K562 (cell line): ENCODE measurements around the gene RARRES2. TPM values are rescaled to one million over a fixed set of nuclear protein-coding genes. Genes with fewer than 3 reads are reported as not detected.
"Not testable (repeated sequence)": the region's sequence is repeated elsewhere in the genome, so short reads cannot be mapped to it uniquely, and the experiment has no call there.

Source experiments
- ATAC-seq: fragments of 200-7000 bp; cut with Tn5 transposase; 3 replicates; pipeline ENCODE4 v1.9.1; 2020; ENCODE audit warnings: moderate library complexity
- BruUV-seq: library from RNA; stranded (reverse); fragments of 400-500 nt; replicated peaks from 2 replicates; lab custom pipeline; 2021; lab: Mats Ljungman, UMichigan
- CTCF ChIA-PET: fragments of 300-600 bp; formaldehyde crosslinking; extraction: SDS; loops from one replicate; lab custom pipeline; 2021; ENCODE audit warnings: low intra/inter-chr PET ratio; lab: Yijun Ruan, JAX
- POLR2A ChIA-PET: fragments of 300-600, 350-650 bp; sonication (Branson Sonifier 250); formaldehyde crosslinking; extraction: SDS; loops from one replicate; lab custom pipeline; 2021; ENCODE audit warnings: antibody characterized with exemption, inconsistent platforms; lab: Yijun Ruan, JAX
- DNase-seq, 4 experiments: peaks; one replicate each; pipeline versions ENCODE4 v3.0.0 to v3.0.0-alpha.2; 2011 to 2018; ENCODE audit warnings: low spot score in 3 of 4, mixed read lengths in 3 of 4; ENCODE audit errors: extremely low read depth in 1 of 4
- FAIRE-seq: peaks from 2 replicates; lab custom pipeline; 2011; peaks lifted over from hg19 to GRCh38; lab: Jason Lieb, UNC
- H2AFZ ChIP-seq: 2 replicates; pipeline ENCODE4 v1.6.0; 2011; ENCODE audit warnings: low read depth, low read length, control low read depth, inconsistent platforms
- H3K27ac ChIP-seq: fragments of 200-600 bp; 3 replicates; pipeline ENCODE4 v1.8.0; 2011; ENCODE audit warnings: low read depth, mild to moderate bottlenecking, control low read depth, inconsistent platforms, low read length, moderate library complexity, mixed read lengths; ENCODE audit errors: extremely low read depth
- H3K27me3 ChIP-seq, 2 experiments: fragments of 300-600 bp in 1 of 2; 2 replicates in 1 of 2; 3 replicates in 1 of 2; pipeline versions ENCODE4 v1.6.0 to v1.8.0; 2011; ENCODE audit warnings: inconsistent platforms in 2 of 2, low read length in 2 of 2, mild to moderate bottlenecking in 1 of 2, mixed read lengths in 1 of 2, moderate library complexity in 1 of 2; ENCODE audit not compliant: control insufficient read depth in 2 of 2, insufficient read depth in 2 of 2
- H3K36me3 ChIP-seq: fragments of 300-600 bp; 3 replicates; pipeline ENCODE4 v1.8.0; 2011; ENCODE audit warnings: mild to moderate bottlenecking, low read length, inconsistent platforms; ENCODE audit not compliant: control insufficient read depth, insufficient read depth
- H3K4me1 ChIP-seq, 2 experiments: fragments of 200-600 bp in 1 of 2; replicated peaks in 1 of 2; 2 replicates in 1 of 2; 3 replicates in 1 of 2; pipeline versions ENCODE4 v1.5.1 to v1.8.0; 2011; ENCODE audit warnings: inconsistent platforms in 2 of 2, low read length in 2 of 2, mild to moderate bottlenecking in 1 of 2, mixed read lengths in 1 of 2, moderate library complexity in 1 of 2; ENCODE audit not compliant: control insufficient read depth in 2 of 2, insufficient read depth in 2 of 2
- H3K4me2 ChIP-seq: 2 replicates; pipeline ENCODE4 v1.6.1; 2011; ENCODE audit warnings: low read length, control low read depth, inconsistent platforms, mixed read lengths; ENCODE audit not compliant: insufficient read depth
- H3K4me3 ChIP-seq: fragments of 200-600 bp; sonication (generic), shearing (Covaris generic); 2 replicates; pipeline ENCODE4 v1.5.1; 2016; ENCODE audit warnings: control low read depth, inconsistent platforms
- H3K79me2 ChIP-seq: fragments of 200-600 bp; 3 replicates; pipeline ENCODE4 v1.8.0; 2011; ENCODE audit warnings: low read length, inconsistent platforms; ENCODE audit not compliant: control insufficient read depth, insufficient read depth
- H3K9ac ChIP-seq, 2 experiments: 2 replicates each; pipeline versions ENCODE4 v1.6.0 to v1.6.1; 2011; ENCODE audit warnings: low read depth in 2 of 2, low read length in 2 of 2, control low read depth in 1 of 2, inconsistent platforms in 1 of 2, mild to moderate bottlenecking in 1 of 2, mixed read lengths in 1 of 2; ENCODE audit not compliant: insufficient read depth in 1 of 2
- H3K9me1 ChIP-seq: one replicate; pipeline ENCODE4 v1.6.0; 2011; ENCODE audit warnings: inconsistent platforms, mild to moderate bottlenecking, low read length, moderate library complexity; ENCODE audit not compliant: control insufficient read depth, insufficient read depth
- H3K9me3 ChIP-seq: replicated peaks from 2 replicates; pipeline ENCODE4 v1.5.1; 2011; ENCODE audit warnings: low read depth, low read length, inconsistent platforms; ENCODE audit not compliant: control insufficient read depth, insufficient read depth
- H4K20me1 ChIP-seq: replicated peaks from 2 replicates; pipeline ENCODE4 v1.6.1; 2011; ENCODE audit warnings: low read length, inconsistent platforms, mixed read lengths; ENCODE audit not compliant: control insufficient read depth, insufficient read depth
- CTBP1 ChIP-seq: fragments of 450-650 bp; IDR thresholded peaks from 2 replicates; pipeline ENCODE4 v1.6.1; 2016; ENCODE audit warnings: borderline replicate concordance
- HSF4 ChIP-seq: fragments of 250-450 bp; sonication (Bioruptor Pico); IDR thresholded peaks from 2 replicates; pipeline ENCODE4 v2.1.2; 2022; ENCODE audit warnings: mild to moderate bottlenecking, moderate library complexity, borderline replicate concordance
- NFIX ChIP-seq: fragments of 250-450 bp; sonication (Bioruptor Pico); IDR thresholded peaks from 2 replicates; pipeline ENCODE4 v1.4.0; 2020; ENCODE audit warnings: low read depth, mild to moderate bottlenecking, moderate library complexity
- SAFB2 ChIP-seq: fragments of 200-400 bp; formaldehyde crosslinking; IDR thresholded peaks from 2 replicates; pipeline ENCODE4 v1.6.1; 2018; ENCODE audit warnings: borderline replicate concordance, low read length, low read depth, moderate library complexity; ENCODE audit not compliant: severe bottlenecking
- ZNF354B ChIP-seq: fragments of 250-450 bp; sonication (Bioruptor Pico); IDR thresholded peaks from 2 replicates; pipeline ENCODE4 v1.4.0; 2020
- WGBS: fragments of 100-300 bp; shearing (Covaris generic); methylation state at CpG from one replicate; pipeline ENCODE4 v1.1.6; 2016; ENCODE audit warnings: low coverage, mixed read lengths; ENCODE audit not compliant: insufficient coverage; ENCODE audit errors: missing lambda C conversion rate; 5-methylcytosine and 5-hydroxymethylcytosine counted together
- in situ Hi-C: fragments of 300-500 bp; cut with MboI; formaldehyde crosslinking; loops from 4 replicates; pipeline ENCODE4 v1.15.0; 2018; ENCODE audit warnings: inconsistent platforms, mixed read lengths
- intact Hi-C: fragments of 100-400 bp; cut with micrococcal nuclease; formaldehyde crosslinking; loops from 2 replicates; pipeline ENCODE4 v1.14.2; 2022
- polyA plus RNA-seq, 8 experiments: library from polyadenylated mRNA; depleted of rRNA in 4 of 8; stranded (reverse) in 5 of 8; unstranded in 3 of 8; fragments of >200 nt; fragmentation: Nextera tagmentation in 2 of 8; fragmentation: Illumina TruSeq in 1 of 8; extraction: Ambion mirVana in 2 of 8; extraction: Trizol in 1 of 8; gene quantifications; 2 replicates each; pipeline versions ENCODE4 v1.2.1 to v1.2.3, GENCODE V29; 2011 to 2014; ENCODE audit warnings: inconsistent platforms in 1 of 8, missing spikeins in 1 of 8
- total RNA-seq, 7 experiments: library from RNA; depleted of rRNA in 6 of 7; stranded (reverse); fragments of >200 nt in 6 of 7; fragmentation: Illumina TruSeq in 2 of 7; extraction: Trizol in 2 of 7; gene quantifications; 2 replicates each; pipeline versions ENCODE4 v1.2.1 to v1.2.3, GENCODE V29; 2011 to 2021; ENCODE audit warnings: low replicate concordance in 1 of 7

RARRES2 gene
- total and polyA plus RNA-seq, 9 of the 15 experiments (the other 6 are each of a cell fraction or from before 2014, with no cell fraction given): 0.11 to 1.7 (median 0.23) TPM; not detected in 6

- TF ChIP-seq CTBP1: no peak
These were observed 47.5 kb upstream of the RARRES2 start (continued) for GRCh38 chr7:150388709-150389531.

- Histone ChIP-seq H3K79me2 (peaks cover 12% of the 10 kb centered on the region), H3K4me1 (peaks cover 0 to 18% of the 10 kb centered on the region in 2 experiments; a peak in 2 of 5 replicates), H3K4me3 (no peak overlapping the region), H3K9me1 (peaks cover 3% of the 10 kb centered on the region), H3K9ac (no peak overlapping the region; a peak in 1 of 4 replicates), H3K27ac (no peak overlapping the region), H3K4me2 (no peak overlapping the region), H3K36me3 (peaks cover 45% of the 10 kb centered on the region; the same call in 2 of the 3 replicates), H3K9me3 (no peaks in the 10 kb centered on the region), H3K27me3 (no peaks in the 10 kb centered on the region), H4K20me1 (peaks cover 14% of the 10 kb centered on the region; the same call in 1 of the 2 replicates), H2AFZ (no peak overlapping the region)
- DNase-seq (no peak), ATAC-seq (no peak), FAIRE-seq (no peak)
- POLR2A ChIA-PET: interaction anchor here (1.0 to 1.5 kb wide), 5 partner anchors 8 to 17 kb away, joined by 3 to 5 read pairs (median 4); a partner anchor contains a TSS
- intact Hi-C loops: no loop called here
- no TSS peak for BruUV-seq
- CTCF ChIA-PET: no interaction called here
- no peak for TF ChIP-seq HSF4 (CRISPR knock-in tag)
- no peak for TF ChIP-seq NFIX (CRISPR knock-in tag)
- TF ChIP-seq ZNF354B (CRISPR knock-in tag): no peak
- no peak for TF ChIP-seq SAFB2
- 79% methylated on average over 7 of the region's 7 CpGs for WGBS
- in situ Hi-C loops: no loop called here
These were observed 46.9 kb upstream of the RARRES2 start for GRCh38 chr7:150388306-150388705.

DNA sequence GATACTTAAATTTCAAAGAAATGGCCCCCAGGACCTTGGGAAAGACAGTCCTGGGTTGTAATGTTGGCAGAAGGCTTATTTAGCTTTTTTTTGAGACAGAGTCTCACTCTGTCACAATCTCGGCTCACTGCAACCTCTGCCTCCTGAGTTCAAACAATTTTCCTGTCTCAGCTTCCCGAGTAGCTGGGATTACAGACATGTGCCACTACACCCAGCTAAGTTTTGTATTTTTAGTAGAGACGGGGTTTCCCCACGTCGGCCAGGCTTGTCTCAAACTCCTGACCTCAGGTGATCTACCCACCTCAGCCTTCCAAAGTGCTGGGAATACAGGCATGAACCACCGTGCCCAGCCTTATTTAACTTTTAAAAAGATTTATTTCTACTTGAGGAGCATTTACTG, 44.5 kb upstream of the RARRES2 start:
- H3K4me3 ChIP-seq, ATAC-seq, H3K9ac ChIP-seq, H2AFZ ChIP-seq, H3K9me3 ChIP-seq, intact Hi-C loops, DNase-seq, H3K27me3 ChIP-seq, in situ Hi-C loops, H3K4me2 ChIP-seq, CTCF ChIA-PET, H3K27ac ChIP-seq, BruUV-seq, H3K9me1 ChIP-seq: not testable (repeated sequence)
- peaks cover 35% of the 10 kb centered on the region for H3K79me2 ChIP-seq
- POLR2A ChIA-PET: interaction anchor here (1.0 to 3.0 kb wide), 8 partner anchors 8 to 28 kb away, joined by 3 to 17 read pairs (median 5); a partner anchor contains a TSS
- WGBS: 73% methylated on average over 6 of the region's 6 CpGs
- peaks cover 24% of the 10 kb centered on the region; the same call in 1 of the 2 replicates for H4K20me1 ChIP-seq
- H3K36me3 ChIP-seq: peaks cover 41% of the 10 kb centered on the region; the same call in 2 of the 3 replicates
- FAIRE-seq: peak; percentile 23
- H3K4me1 ChIP-seq: peaks cover 0 to 33% of the 10 kb centered on the region in 2 experiments; a peak in 3 of 5 replicates
